ENCODE measurements around the gene FRMD4A. TPM values are rescaled to one million over a fixed set of nuclear protein-coding genes. Genes with fewer than 3 reads are reported as not detected.

The FRMD4A gene
- 12.1 to 20.8 TPM (median 12.9 TPM) in 3 replicates for polyA plus RNA-seq
- 5.7 TPM for polyA plus RNA-seq (2011; ENCODE audit: low read depth)
- 8.2 and 11.7 TPM in 2 replicates for polyA plus RNA-seq (2011; cell fraction: cytosol; rRNA removed)
- polyA plus RNA-seq (2011; cell fraction: nucleus; rRNA removed) = 20.6 and 26.7 TPM in 2 replicates
- polyA plus RNA-seq (2012; ENCODE audit: low replicate concordance) = 8.5 and 20.0 TPM in 2 replicates
- polyA minus RNA-seq = 22.5 to 75.7 TPM (median 27.2 TPM) in 3 replicates
- polyA minus RNA-seq (2011; cell fraction: cytosol; rRNA and poly(A)+ RNA removed) = 16.9 TPM
- polyA minus RNA-seq (2011; cell fraction: nucleus; rRNA and poly(A)+ RNA removed) = 12.9 and 17.9 TPM in 2 replicates

GRCh38 chr10:14330388-14331061, at the start of gene FRMD4A:
Gene FRMD4A, minus strand, starts transcription at chr10:14330924.
- dilution Hi-C loops (cut with MboI; ENCODE audit: extremely low pct_ligation_motif_present, low sequenced_read_pairs) = no loop called here
- no peaks in the 10 kb centered on the region for H3K9me3 ChIP-seq (ENCODE audit: control insufficient read depth, low read depth, low read length)
- FAIRE-seq = no peak
- H3K27ac ChIP-seq (ENCODE audit: control insufficient read depth, insufficient read depth, low read length) = no peak within 1 kb of the TSS
- H4K20me1 ChIP-seq (ENCODE audit: control insufficient read depth, extremely low read depth, insufficient read depth, low read length) = no peaks in the 10 kb centered on the region
- no peak within 1 kb of the TSS for H3K9ac ChIP-seq (ENCODE audit: control insufficient read depth, extremely low read depth, insufficient read depth, low read length)
- no peak for DNase-seq (ENCODE audit: low read depth, low spot score)
- H3K4me2 ChIP-seq (ENCODE audit: control insufficient read depth, extremely low read depth, insufficient read depth, low read depth, low read length) = no peak within 1 kb of the TSS
- H3K27me3 ChIP-seq (ENCODE audit: control insufficient read depth, extremely low read depth, insufficient read depth, low read length) = peaks cover 40% of the 10 kb centered on the region
- H3K4me3 ChIP-seq (ENCODE audit: control insufficient read depth in 2 of 3, extremely low read depth in 1 of 3, insufficient read depth in 2 of 3, low read depth in 1 of 3, low read length in 3 of 3) = no peak within 1 kb of the TSS
- H3K79me2 ChIP-seq (ENCODE audit: control insufficient read depth, insufficient read depth, low read length) = no peaks in the 10 kb centered on the region
- H2AFZ ChIP-seq (ENCODE audit: control insufficient read depth, low read length) = no peak within 1 kb of the TSS
- no peaks in the 10 kb centered on the region for H3K36me3 ChIP-seq (ENCODE audit: control insufficient read depth in 2 of 2, extremely low read depth in 1 of 2, insufficient read depth in 2 of 2, low read length in 2 of 2)
- TF ChIP-seq CTCF (optimal IDR thresholded peaks at IDR 0.05 in 1 of 3, IDR thresholded peaks at IDR 0.05 in 1 of 3, conservative IDR thresholded peaks at IDR 0.05 in 1 of 3; ENCODE audit: extremely low read depth in 1 of 3, insufficient read depth in 2 of 3, low read length in 3 of 3) (no peak), EZH2 (IDR thresholded peaks at IDR 0.05; ENCODE audit: low read length) (no peak)
- no peaks in the 10 kb centered on the region for H3K9me1 ChIP-seq (ENCODE audit: control insufficient read depth, extremely low read depth, insufficient read depth, low read length)
- peaks cover 3% of the 10 kb centered on the region for H3K4me1 ChIP-seq (ENCODE audit: control insufficient read depth, extremely low read depth, insufficient read depth, low read length)

- Histone ChIP-seq H2AFZ (ENCODE audit: control insufficient read depth, low read length) (no peak overlapping the region), H4K20me1 (ENCODE audit: control insufficient read depth, extremely low read depth, insufficient read depth, low read length) (no peaks in the 10 kb centered on the region), H3K9me3 (ENCODE audit: control insufficient read depth, low read depth, low read length) (no peaks in the 10 kb centered on the region), H3K9me1 (ENCODE audit: control insufficient read depth, extremely low read depth, insufficient read depth, low read length) (no peaks in the 10 kb centered on the region), H3K36me3 (ENCODE audit: control insufficient read depth in 2 of 2, extremely low read depth in 1 of 2, insufficient read depth in 2 of 2, low read length in 2 of 2) (no peaks in the 10 kb centered on the region), H3K4me3 (ENCODE audit: control insufficient read depth in 2 of 3, extremely low read depth in 1 of 3, insufficient read depth in 2 of 3, low read depth in 1 of 3, low read length in 3 of 3) (no peak overlapping the region), H3K4me2 (ENCODE audit: control insufficient read depth, extremely low read depth, insufficient read depth, low read depth, low read length) (no peak overlapping the region), H3K9ac (ENCODE audit: control insufficient read depth, extremely low read depth, insufficient read depth, low read length) (no peak overlapping the region), H3K27me3 (ENCODE audit: control insufficient read depth, extremely low read depth, insufficient read depth, low read length) (no peaks in the 10 kb centered on the region), H3K4me1 (ENCODE audit: control insufficient read depth, extremely low read depth, insufficient read depth, low read length) (peaks cover 3% of the 10 kb centered on the region), H3K79me2 (ENCODE audit: control insufficient read depth, insufficient read depth, low read length) (no peaks in the 10 kb centered on the region), H3K27ac (ENCODE audit: control insufficient read depth, insufficient read depth, low read length) (no peak overlapping the region)
- no peak for FAIRE-seq
- DNase-seq (ENCODE audit: low read depth, low spot score) = no peak
- TF ChIP-seq EZH2 (IDR thresholded peaks at IDR 0.05; ENCODE audit: low read length) (no peak), CTCF (optimal IDR thresholded peaks at IDR 0.05 in 1 of 3, IDR thresholded peaks at IDR 0.05 in 1 of 3, conservative IDR thresholded peaks at IDR 0.05 in 1 of 3; ENCODE audit: extremely low read depth in 1 of 3, insufficient read depth in 2 of 3, low read length in 3 of 3) (no peak)
- dilution Hi-C loops (cut with MboI; ENCODE audit: extremely low pct_ligation_motif_present, low sequenced_read_pairs) = no loop called here
These were observed 49.0 kb upstream of the FRMD4A start for GRCh38 chr10:14379556-14380280.
